Activated B cell treated with CpG ODN at 0.5 μM for 24 hours (primary cell): ENCODE measurements around the gene OTOP2. TPM values are rescaled to one million over a fixed set of nuclear protein-coding genes. Genes with fewer than 3 reads are reported as not detected.
"Not testable (repeated sequence)": the region's sequence is repeated elsewhere in the genome, so short reads cannot be mapped to it uniquely, and the experiment has no call there.

ENCODE experiments used
- ATAC-seq: fragments of 200-7000 bp; cut with Tn5 transposase; one replicate; pipeline ENCODE4 v1.10.0; 2021; ENCODE audit warnings: low read depth, mild to moderate bottlenecking, moderate library complexity
- CTCF ChIA-PET: fragments of 350-600 bp; sonication (Branson Sonifier 250); formaldehyde crosslinking; loops from one replicate; lab custom pipeline; 2021; ENCODE audit warnings: antibody characterized with exemption; lab: Charles Lee
- POLR2A ChIA-PET: fragments of 350-600 bp; sonication (Branson Sonifier 250); formaldehyde crosslinking; loops from one replicate; lab custom pipeline; 2021; ENCODE audit warnings: antibody characterized with exemption; lab: Charles Lee
- DNase-seq: peaks from one replicate; pipeline ENCODE4 v3.0.0; 2022
- H3K27ac Mint-ChIP-seq: one replicate; pipeline ENCODE4 v1.8.0; 2020; ENCODE audit warnings: mixed read lengths
- H3K27me3 Mint-ChIP-seq: one replicate; pipeline ENCODE4 v1.8.0; 2021; ENCODE audit warnings: mixed read lengths
- H3K36me3 Mint-ChIP-seq: one replicate; pipeline ENCODE4 v1.8.0; 2021; ENCODE audit warnings: low read depth, mixed read lengths
- H3K4me1 Mint-ChIP-seq: one replicate; pipeline ENCODE4 v1.8.0; 2021; ENCODE audit warnings: mixed read lengths
- H3K4me3 Mint-ChIP-seq: one replicate; pipeline ENCODE4 v1.8.0; 2020; ENCODE audit warnings: mild to moderate bottlenecking, mixed read lengths
- H3K9me3 Mint-ChIP-seq: one replicate; pipeline ENCODE4 v1.8.0; 2020; ENCODE audit warnings: mixed read lengths
- CTCF ChIP-seq: fragments of 200-600 bp; IDR thresholded peaks from one replicate; pipeline ENCODE4 v1.8.0; 2022; ENCODE audit warnings: antibody characterized with exemption, mild to moderate bottlenecking
- intact Hi-C: fragments of 100-400 bp; cut with micrococcal nuclease; formaldehyde crosslinking; loops from one replicate; pipeline ENCODE4 v1.15.1; 2024
- total RNA-seq: library from RNA; stranded (reverse); gene quantifications from 2 replicates; pipeline ENCODE4 v1.2.3, GENCODE V29; 2022

The OTOP2 gene
- total RNA-seq, 1 donor from 2014 or later, result not detected

- CTCF ChIA-PET, result interaction anchor here (0.6 kb wide), 1 partner anchor 626 kb away, joined by 4 read pairs; no protein-coding TSS in a partner anchor
- no peak overlapping the region for H3K4me3 Mint-ChIP-seq
- no peak for TF ChIP-seq CTCF
- no peaks in the 10 kb centered on the region for H3K36me3 Mint-ChIP-seq
- H3K27ac Mint-ChIP-seq, result no peak overlapping the region
- H3K4me1 Mint-ChIP-seq, result no peaks in the 10 kb centered on the region
- H3K27me3 Mint-ChIP-seq, result peaks cover 26% of the 10 kb centered on the region
- ATAC-seq, result no peak
- intact Hi-C loops, result no loop called here
- no peaks in the 10 kb centered on the region for H3K9me3 Mint-ChIP-seq
- POLR2A ChIA-PET, result no interaction called here
- DNase-seq, result no peak
Observed at GRCh38 chr17:74907012-74907411, 17.1 kb upstream of the OTOP2 start.

- H3K27ac Mint-ChIP-seq, POLR2A ChIA-PET: not testable (repeated sequence)
Observed at GRCh38 chr17:74909097-74909496, 15.0 kb upstream of the OTOP2 start.

GRCh38 chr17:74911423-74911822 is 12.7 kb upstream of the OTOP2 start:
- POLR2A ChIA-PET, H3K36me3 Mint-ChIP-seq, CTCF ChIA-PET, H3K9me3 Mint-ChIP-seq, DNase-seq, H3K27ac Mint-ChIP-seq, intact Hi-C loops, H3K4me1 Mint-ChIP-seq, ATAC-seq, H3K4me3 Mint-ChIP-seq: not testable (repeated sequence)
- H3K27me3 Mint-ChIP-seq, result peaks cover 14% of the 10 kb centered on the region

More at GRCh38 chr17:74909097-74909496, 15.0 kb upstream of the OTOP2 start:
- intact Hi-C loops, H3K36me3 Mint-ChIP-seq, H3K4me1 Mint-ChIP-seq, DNase-seq, H3K9me3 Mint-ChIP-seq, CTCF ChIA-PET, H3K4me3 Mint-ChIP-seq, ATAC-seq: not testable (repeated sequence)
- H3K27me3 Mint-ChIP-seq, result peaks cover 18% of the 10 kb centered on the region

DNA sequence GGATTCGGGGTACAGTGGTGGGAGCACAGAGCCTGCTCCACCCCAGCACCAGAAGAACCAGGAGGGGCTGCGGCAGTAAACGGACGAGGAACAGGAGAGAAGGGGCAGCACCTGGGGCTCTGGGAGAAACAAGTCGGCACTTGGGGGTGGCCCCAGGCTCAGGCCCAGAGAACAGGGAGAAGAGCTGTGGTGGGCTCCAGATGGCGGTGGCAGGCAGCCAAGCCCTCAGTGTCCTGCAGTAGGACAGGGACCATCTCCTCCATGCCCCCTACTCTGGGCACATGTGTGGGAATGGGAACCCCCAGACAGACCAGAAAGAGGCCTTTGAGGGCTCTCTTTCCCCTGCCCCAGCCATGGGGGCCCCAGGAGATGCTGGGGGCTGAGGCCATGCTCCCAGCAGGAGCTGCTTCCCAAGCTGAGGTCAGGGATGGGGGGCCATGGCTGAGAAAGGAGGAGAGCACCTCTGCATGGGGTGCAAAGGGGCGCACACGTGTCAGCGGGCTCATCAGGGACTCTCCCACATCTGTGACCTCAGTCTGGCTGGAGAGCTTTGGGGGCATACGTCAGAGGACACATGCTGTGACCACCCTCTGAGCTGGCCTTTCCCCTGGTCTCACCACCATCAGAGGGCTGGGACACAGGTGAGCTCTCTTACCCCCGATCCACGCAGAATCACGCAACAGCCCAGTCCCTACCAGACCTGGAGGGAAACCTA is 7.8 kb upstream of the OTOP2 start:
- POLR2A ChIA-PET, result no interaction called here
- Mint-ChIP-seq H3K27ac (no peak overlapping the region), H3K9me3 (peaks cover 4% of the 10 kb centered on the region), H3K27me3 (peaks cover 35% of the 10 kb centered on the region), H3K4me3 (no peak overlapping the region), H3K4me1 (no peaks in the 10 kb centered on the region), H3K36me3 (no peaks in the 10 kb centered on the region)
- ATAC-seq, result no peak
- DNase-seq, result no peak
- intact Hi-C loops, result no loop called here
- CTCF ChIA-PET, result no interaction called here
- no peak for TF ChIP-seq CTCF

- Mint-ChIP-seq H3K9me3 (peaks cover 4% of the 10 kb centered on the region), H3K4me3 (no peak overlapping the region), H3K27me3 (peaks cover 40% of the 10 kb centered on the region), H3K36me3 (no peaks in the 10 kb centered on the region), H3K27ac (no peak overlapping the region), H3K4me1 (no peaks in the 10 kb centered on the region)
- POLR2A ChIA-PET, result no interaction called here
- intact Hi-C loops, result no loop called here
- ATAC-seq (no peak), DNase-seq (no peak)
- no peak for TF ChIP-seq CTCF
- CTCF ChIA-PET, result no interaction called here
Observed at GRCh38 chr17:74916851-74917199, 7.2 kb upstream of the OTOP2 start.

GRCh38 chr17:74917430-74917829 is 6.6 kb upstream of the OTOP2 start:
- no peak for ATAC-seq
- H3K27me3 Mint-ChIP-seq, result peaks cover 42% of the 10 kb centered on the region
- no peak overlapping the region for H3K4me3 Mint-ChIP-seq
- no peaks in the 10 kb centered on the region for H3K36me3 Mint-ChIP-seq
- DNase-seq, result no peak
- intact Hi-C loops, result no loop called here
- H3K9me3 Mint-ChIP-seq, result peaks cover 4% of the 10 kb centered on the region
- no peak for TF ChIP-seq CTCF
- H3K4me1 Mint-ChIP-seq, result peaks cover under 1% of the 10 kb centered on the region
- ChIA-PET CTCF (no interaction called here), POLR2A (no interaction called here)
- no peak overlapping the region for H3K27ac Mint-ChIP-seq
